H54 (cell line): Measurements from ENCODE around the gene TMEM45B.
"Not testable (repeated sequence)": the region's sequence is repeated elsewhere in the genome, so short reads cannot be mapped to it uniquely, and the experiment has no call there.

ENCODE experiments used
- DNase-seq: peaks from one replicate; pipeline ENCODE4 v3.0.0; 2011; ENCODE audit warnings: low spot score, mixed read lengths; ENCODE audit not compliant: insufficient read length
- FAIRE-seq: peaks from 3 replicates; lab custom pipeline; 2011; peaks lifted over from hg19 to GRCh38; lab: Jason Lieb, UNC
- POLR2A ChIP-seq: IDR thresholded peaks from 2 replicates; pipeline ENCODE4 v1.6.1; 2011; ENCODE audit warnings: low read depth, mild to moderate bottlenecking, low read length

TMEM45B gene

DNA sequence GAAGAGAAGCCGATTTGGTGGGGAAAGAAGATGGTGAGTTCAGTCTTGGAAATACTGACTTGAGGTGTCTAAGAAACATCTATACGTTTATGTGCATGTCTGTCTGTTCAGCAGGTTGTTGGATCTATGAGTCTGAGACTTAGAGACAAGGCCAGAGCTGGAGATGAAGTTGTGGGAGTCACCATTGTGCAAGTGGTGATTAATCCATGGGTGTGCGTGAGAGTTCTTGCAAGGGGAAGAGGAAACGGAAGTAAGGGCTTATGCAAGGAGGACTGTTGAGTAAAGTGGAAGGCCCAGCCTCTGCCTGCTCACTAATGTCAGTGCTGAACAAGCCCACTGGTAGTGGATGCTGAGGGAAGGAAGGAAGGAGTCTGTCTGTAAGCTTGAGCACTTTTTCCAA is 9.7 kb downstream of the TMEM45B start:
- FAIRE-seq: peak; percentile 23
- DNase-seq: no peak

DNA sequence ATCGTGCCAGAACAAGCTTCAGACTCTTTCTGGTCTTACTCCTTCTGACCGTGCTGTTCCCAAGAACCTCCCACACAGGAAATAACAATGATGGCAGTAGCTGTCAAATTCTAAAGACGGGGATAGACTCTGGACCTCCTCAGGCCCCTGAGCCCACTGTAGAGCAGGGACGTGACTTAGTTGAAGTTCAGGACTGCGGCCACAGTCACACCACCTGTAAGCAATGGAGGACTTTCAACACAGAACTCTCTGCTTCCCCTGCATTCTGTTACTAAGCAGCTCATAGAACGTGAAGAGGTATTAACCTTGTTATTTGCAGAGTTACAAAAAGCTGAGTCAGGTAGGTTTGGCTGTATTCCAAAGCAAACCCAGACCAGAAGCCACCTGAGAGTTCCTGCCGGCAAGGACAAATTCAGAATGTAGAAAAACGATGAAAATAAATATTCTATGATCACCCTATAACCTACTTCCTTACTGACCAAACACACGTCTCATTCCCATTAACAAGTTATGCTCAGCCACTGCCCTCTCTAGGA is 12.7 kb downstream of the TMEM45B start:
- DNase-seq (no peak), FAIRE-seq (no peak)
- no peak for TF ChIP-seq POLR2A

More for the DNA sequence above, 9.7 kb downstream of the TMEM45B start:
- no peak for TF ChIP-seq POLR2A

DNA sequence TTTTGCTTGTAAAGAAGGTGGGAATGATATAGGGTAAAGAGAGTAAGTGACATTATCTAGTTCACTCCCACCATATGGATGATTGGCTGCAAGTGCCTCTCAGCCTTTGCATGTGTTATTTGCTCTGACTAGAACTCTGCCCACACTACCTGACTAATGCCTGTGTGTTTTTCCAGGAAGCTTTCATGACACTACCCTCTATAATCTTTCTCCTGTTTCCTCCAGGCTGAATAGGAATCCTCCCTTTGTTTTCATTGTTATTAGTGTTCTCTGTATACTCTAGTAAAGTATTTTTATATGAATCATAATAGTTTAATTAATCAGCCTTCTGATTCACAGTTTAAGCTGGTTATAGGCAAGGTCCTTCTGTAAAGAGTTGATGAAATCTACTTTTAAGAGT is 13.8 kb downstream of the TMEM45B start:
- not testable (repeated sequence) for FAIRE-seq, DNase-seq

- not testable (repeated sequence) for DNase-seq
- FAIRE-seq: peak; percentile 33
Observed at GRCh38 chr11:129831227-129831626, 15.6 kb downstream of the TMEM45B start.

GRCh38 chr11:129833260-129833659 is 17.6 kb downstream of the TMEM45B start:
- FAIRE-seq, DNase-seq: not testable (repeated sequence)

DNA sequence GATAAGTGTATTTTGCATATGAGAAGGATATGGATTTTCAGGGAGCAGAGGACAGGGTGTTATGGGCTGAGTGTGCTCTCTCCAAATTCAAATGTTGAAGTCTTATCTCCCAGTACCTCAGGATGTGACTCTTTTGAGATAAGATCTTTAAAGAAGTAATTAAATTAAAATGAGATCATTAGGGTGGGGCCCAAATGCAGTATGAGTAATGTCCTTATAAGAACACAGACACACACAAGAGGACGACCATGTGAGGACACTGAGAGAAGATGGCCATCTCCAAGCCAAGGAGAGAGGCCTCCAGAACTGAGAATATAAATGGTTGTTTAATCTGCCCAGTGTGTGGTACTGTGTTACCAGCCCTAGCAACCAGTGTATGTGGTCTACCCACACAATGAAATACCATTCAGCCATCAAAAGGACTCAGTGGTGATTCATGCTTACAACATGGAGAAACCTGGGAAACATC is 20.8 kb downstream of the TMEM45B start:
- DNase-seq, FAIRE-seq: not testable (repeated sequence)

DNA sequence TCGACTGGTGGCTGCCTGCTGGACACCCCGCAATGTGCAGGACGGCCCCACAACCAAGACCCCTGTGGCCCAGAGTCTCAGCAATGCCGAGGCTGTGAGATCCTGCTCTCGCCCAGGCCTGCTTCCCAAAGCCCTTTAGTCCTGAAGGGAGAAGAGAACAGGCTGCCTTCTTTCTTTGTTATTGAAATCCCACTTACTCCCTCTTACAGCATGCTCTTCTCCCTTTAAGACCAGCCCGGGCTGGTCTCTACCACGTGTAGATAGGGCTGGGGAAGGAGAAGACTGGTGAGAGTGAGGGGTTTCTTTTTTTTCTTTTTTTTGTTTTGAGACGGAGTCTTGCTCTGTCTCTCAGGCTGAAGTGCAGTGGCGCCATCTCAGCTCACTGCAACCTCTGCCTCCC is 21.3 kb downstream of the TMEM45B start:
- no peak for TF ChIP-seq POLR2A
- DNase-seq (no peak), FAIRE-seq (no peak)

GRCh38 chr11:129840236-129840635 is 24.6 kb downstream of the TMEM45B start:
- DNase-seq: no peak
- no peak for TF ChIP-seq POLR2A
- FAIRE-seq: no peak

- no peak for TF ChIP-seq POLR2A
- no peak for FAIRE-seq
Observed at GRCh38 chr11:129842138-129842537, 26.5 kb downstream of the TMEM45B start.

GRCh38 chr11:129846508-129847335 is 31.1 kb downstream of the TMEM45B start:
- DNase-seq (peak; percentile 33), FAIRE-seq (peak; percentile 90)
- no peak for TF ChIP-seq POLR2A

More at GRCh38 chr11:129842138-129842537, 26.5 kb downstream of the TMEM45B start:
- DNase-seq: no peak

DNA sequence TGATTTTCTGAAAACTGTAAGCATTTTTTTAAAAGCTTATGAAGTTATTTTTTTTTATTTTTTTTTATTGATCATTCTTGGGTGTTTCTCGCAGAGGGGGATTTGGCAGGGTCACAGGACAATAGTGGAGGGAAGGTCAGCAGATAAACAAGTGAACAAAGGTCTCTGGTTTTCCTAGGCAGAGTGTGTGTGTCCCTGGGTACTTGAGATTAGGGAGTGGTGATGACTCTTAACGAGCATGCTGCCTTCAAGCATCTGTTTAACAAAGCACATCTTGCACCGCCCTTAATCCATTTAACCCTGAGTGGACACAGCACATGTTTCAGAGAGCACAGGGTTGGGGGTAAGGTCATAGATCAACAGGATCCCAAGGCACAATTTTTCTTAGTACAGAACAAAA is 31.7 kb downstream of the TMEM45B start:
- not testable (repeated sequence) for FAIRE-seq, DNase-seq

DNA sequence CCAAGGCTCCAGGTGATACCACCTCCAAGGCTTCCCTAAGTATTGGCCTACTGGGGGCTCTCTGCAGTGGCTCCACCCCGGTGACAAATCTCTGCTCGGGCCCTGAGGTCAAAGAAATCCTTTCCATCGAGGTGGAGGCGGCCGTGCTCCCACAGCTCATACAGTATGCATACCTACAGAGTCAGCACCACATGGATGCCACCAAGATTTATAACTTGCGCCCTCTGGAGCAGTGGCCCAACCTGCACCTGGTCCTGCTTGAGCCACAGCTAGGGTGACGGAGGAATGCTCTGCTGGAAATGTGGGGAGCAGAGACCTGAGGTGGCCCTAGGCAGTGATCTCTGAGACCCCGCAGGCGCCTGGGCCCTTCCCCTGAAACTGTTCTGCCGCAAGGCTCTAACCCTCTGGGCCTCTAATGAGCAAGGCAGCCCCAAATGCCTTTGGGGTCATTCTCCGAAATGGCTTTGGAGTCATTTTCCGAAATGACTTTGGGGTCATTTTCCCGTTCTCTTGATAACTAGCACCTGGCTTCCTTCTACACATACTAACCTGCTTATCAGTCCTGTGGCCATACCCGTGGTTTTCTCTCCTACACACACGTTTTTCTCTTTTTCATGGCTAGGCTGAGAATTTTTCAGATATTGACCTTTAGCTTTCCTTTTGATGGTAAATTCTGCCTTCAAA is 33.9 kb downstream of the TMEM45B start:
- TF ChIP-seq POLR2A: no peak
- FAIRE-seq: no peak
- DNase-seq: no peak

- FAIRE-seq (no peak), DNase-seq (no peak)
- no peak for TF ChIP-seq POLR2A
Observed at GRCh38 chr11:129852125-129852740, 36.6 kb downstream of the TMEM45B start.
